CD4-positive, alpha-beta T cell (primary cell): ENCODE results near the gene TTLL12. TPM values are rescaled to one million over a fixed set of nuclear protein-coding genes. Genes with fewer than 3 reads are reported as not detected.

Experiments used
- ATAC-seq: fragments of 200-7000 bp; cut with Tn5 transposase; one replicate; pipeline ENCODE4 v1.10.0; 2022; ENCODE audit warnings: mild to moderate bottlenecking; ENCODE audit not compliant: poor library complexity
- CTCF ChIA-PET: fragments of 350-600 bp; sonication (Branson Sonifier 250); formaldehyde crosslinking; loops from one replicate; lab custom pipeline; 2021; ENCODE audit warnings: antibody characterized with exemption, inconsistent platforms; lab: Charles Lee
- POLR2A ChIA-PET: fragments of 350-600 bp; sonication (Branson Sonifier 250); formaldehyde crosslinking; loops from one replicate; lab custom pipeline; 2021; ENCODE audit warnings: antibody characterized with exemption, inconsistent platforms; lab: Charles Lee
- DNase-seq, 14 experiments: peaks; one replicate each; pipeline ENCODE4 v3.0.0-alpha.2; 2013 to 2020; ENCODE audit warnings: mixed read lengths in 2 of 14
- H3K27ac ChIP-seq, 2 donors: one replicate each; pipeline versions ENCODE4 v1.5.1 to v1.7.0; 2013; ENCODE audit warnings: low read length in 2 of 2, low read depth in 1 of 2, mild to moderate bottlenecking in 1 of 2
- H3K27me3 ChIP-seq, 2 experiments: 1 replicate in 1 of 2; 2 replicates in 1 of 2; pipeline versions ENCODE4 v1.6.1 to v1.7.0; 2013; ENCODE audit warnings: low read length in 2 of 2, control low read depth in 1 of 2, mild to moderate bottlenecking in 1 of 2, moderate library complexity in 1 of 2; ENCODE audit not compliant: insufficient read depth in 2 of 2, control insufficient read depth in 1 of 2
- H3K36me3 ChIP-seq: one replicate; pipeline ENCODE4 v1.6.1; 2013; ENCODE audit warnings: low read length, control low read depth; ENCODE audit not compliant: insufficient read depth
- H3K4me1 ChIP-seq: one replicate; pipeline ENCODE4 v1.6.1; 2013; ENCODE audit warnings: low read length, control low read depth; ENCODE audit not compliant: insufficient read depth
- H3K4me3 ChIP-seq: one replicate; pipeline ENCODE4 v1.5.1; 2013; ENCODE audit warnings: mild to moderate bottlenecking, low read length, moderate library complexity
- H3K9me3 ChIP-seq, 2 experiments: 1 replicate in 1 of 2; 2 replicates in 1 of 2; pipeline versions ENCODE4 v1.6.1 to v1.7.0; 2013; ENCODE audit warnings: low read length in 2 of 2, mild to moderate bottlenecking in 2 of 2, control low read depth in 1 of 2, moderate library complexity in 1 of 2; ENCODE audit not compliant: control insufficient read depth in 1 of 2, insufficient read depth in 1 of 2
- H3K27ac Mint-ChIP-seq: one replicate; pipeline ENCODE4 v1.8.0; 2020; ENCODE audit warnings: mixed read lengths
- H3K27me3 Mint-ChIP-seq: one replicate; pipeline ENCODE4 v1.8.0; 2021; ENCODE audit warnings: mixed read lengths
- H3K36me3 Mint-ChIP-seq: one replicate; pipeline ENCODE4 v1.8.0; 2021; ENCODE audit warnings: low read depth, mixed read lengths
- H3K4me1 Mint-ChIP-seq: one replicate; pipeline ENCODE4 v1.8.0; 2021; ENCODE audit warnings: low read depth, mixed read lengths
- H3K4me3 Mint-ChIP-seq: one replicate; pipeline ENCODE4 v1.8.0; 2020; ENCODE audit warnings: mild to moderate bottlenecking, mixed read lengths
- H3K9me3 Mint-ChIP-seq: one replicate; pipeline ENCODE4 v1.8.0; 2020; ENCODE audit warnings: mixed read lengths
- intact Hi-C, 2 experiments: fragments of 100-400 bp; cut with DNase I in 1 of 2; cut with micrococcal nuclease in 1 of 2; formaldehyde crosslinking; loops; one replicate each; pipeline versions ENCODE4 v1.15.1 to v1.9.0; 2023 to 2025; cut with DNase I, micrococcal nuclease
- total RNA-seq, 174 experiments: library from RNA in 2 of 174; stranded (reverse) in 2 of 174; gene quantifications; one replicate each; pipeline ENCODE4 v1.2.3 and lab custom pipeline; 2021 to 2026
- TF ChIP-seq, protein P1 (sequence below): fragments of 200-600 bp; IDR thresholded peaks from one replicate; pipeline ENCODE4 v1.8.0; 2022; ENCODE audit warnings: antibody characterized with exemption, mild to moderate bottlenecking

The TTLL12 gene
- total RNA-seq, 2 experiments from 2014 or later: 5.0 to 6.6 TPM

DNA sequence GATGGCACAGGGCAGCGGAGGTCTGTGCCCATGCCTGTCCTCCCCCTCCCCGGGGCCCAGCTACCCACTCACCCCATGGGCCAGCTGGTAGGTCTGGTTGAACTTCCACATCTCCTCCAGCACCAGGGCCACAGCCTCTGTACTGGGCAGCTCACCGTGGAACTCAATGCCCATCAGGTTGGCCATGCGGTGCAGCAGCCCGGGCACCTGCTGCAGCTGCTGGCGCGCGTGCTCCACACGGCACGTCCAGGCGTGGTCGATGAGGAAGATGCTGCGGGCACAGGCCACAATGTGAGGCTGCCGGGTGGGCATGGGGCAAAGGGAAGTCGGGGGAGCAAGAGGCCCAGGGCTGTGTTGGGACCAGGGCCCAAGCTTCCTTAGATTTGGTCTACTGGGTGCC, 6.3 kb downstream of the TTLL12 start:
- Mint-ChIP-seq H3K9me3 (no peaks in the 10 kb centered on the region), H3K27ac (no peak overlapping the region), H3K36me3 (peaks cover 12% of the 10 kb centered on the region), H3K27me3 (no peaks in the 10 kb centered on the region), H3K4me1 (peaks cover 12% of the 10 kb centered on the region), H3K4me3 (no peak overlapping the region)
- POLR2A ChIA-PET: no interaction called here
- Histone ChIP-seq H3K27ac (no peak overlapping the region), H3K27me3 (no peaks in the 10 kb centered on the region), H3K9me3 (no peaks in the 10 kb centered on the region), H3K36me3 (peaks cover 28% of the 10 kb centered on the region), H3K4me3 (no peak overlapping the region), H3K4me1 (peaks cover 10% of the 10 kb centered on the region)
- intact Hi-C loops: no loop called here
- CTCF ChIA-PET: no interaction called here
- no peak for DNase-seq
- no peak for ATAC-seq
- TF ChIP-seq, protein P1, sequence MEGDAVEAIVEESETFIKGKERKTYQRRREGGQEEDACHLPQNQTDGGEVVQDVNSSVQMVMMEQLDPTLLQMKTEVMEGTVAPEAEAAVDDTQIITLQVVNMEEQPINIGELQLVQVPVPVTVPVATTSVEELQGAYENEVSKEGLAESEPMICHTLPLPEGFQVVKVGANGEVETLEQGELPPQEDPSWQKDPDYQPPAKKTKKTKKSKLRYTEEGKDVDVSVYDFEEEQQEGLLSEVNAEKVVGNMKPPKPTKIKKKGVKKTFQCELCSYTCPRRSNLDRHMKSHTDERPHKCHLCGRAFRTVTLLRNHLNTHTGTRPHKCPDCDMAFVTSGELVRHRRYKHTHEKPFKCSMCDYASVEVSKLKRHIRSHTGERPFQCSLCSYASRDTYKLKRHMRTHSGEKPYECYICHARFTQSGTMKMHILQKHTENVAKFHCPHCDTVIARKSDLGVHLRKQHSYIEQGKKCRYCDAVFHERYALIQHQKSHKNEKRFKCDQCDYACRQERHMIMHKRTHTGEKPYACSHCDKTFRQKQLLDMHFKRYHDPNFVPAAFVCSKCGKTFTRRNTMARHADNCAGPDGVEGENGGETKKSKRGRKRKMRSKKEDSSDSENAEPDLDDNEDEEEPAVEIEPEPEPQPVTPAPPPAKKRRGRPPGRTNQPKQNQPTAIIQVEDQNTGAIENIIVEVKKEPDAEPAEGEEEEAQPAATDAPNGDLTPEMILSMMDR: no peak

DNA sequence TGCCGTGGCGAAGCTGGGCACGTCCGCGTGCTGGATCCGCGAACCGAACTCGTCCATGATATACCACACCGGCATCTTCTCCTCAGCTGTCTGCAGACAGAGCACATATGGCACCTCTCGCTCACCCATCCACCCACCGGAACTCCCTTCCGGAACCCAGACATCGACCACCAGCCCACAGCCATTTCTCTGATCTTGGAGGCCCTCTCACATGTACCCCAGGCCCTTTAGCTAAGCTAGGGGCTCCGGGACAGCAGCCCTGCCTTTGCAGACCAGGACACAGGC, 7.1 kb downstream of the TTLL12 start:
- H3K36me3 ChIP-seq: peaks cover 28% of the 10 kb centered on the region
- Mint-ChIP-seq H3K9me3 (no peaks in the 10 kb centered on the region), H3K4me3 (no peak overlapping the region), H3K36me3 (peaks cover 12% of the 10 kb centered on the region), H3K4me1 (peaks cover 6% of the 10 kb centered on the region), H3K27ac (no peak overlapping the region), H3K27me3 (no peaks in the 10 kb centered on the region)
- TF ChIP-seq, protein P1: no peak
- no peaks in the 10 kb centered on the region for H3K27me3 ChIP-seq
- POLR2A ChIA-PET: interaction anchor here (1.4 kb wide), 1 partner anchor 8 kb away, joined by 5 read pairs; the partner anchor contains the start of gene TTLL12
- H3K4me1 ChIP-seq: peaks cover 5% of the 10 kb centered on the region
- CTCF ChIA-PET: no interaction called here
- intact Hi-C loops: no loop called here
- H3K4me3 ChIP-seq: no peak overlapping the region
- DNase-seq (no peak), ATAC-seq (no peak)
- no peak overlapping the region for H3K27ac ChIP-seq
- no peaks in the 10 kb centered on the region for H3K9me3 ChIP-seq

DNA sequence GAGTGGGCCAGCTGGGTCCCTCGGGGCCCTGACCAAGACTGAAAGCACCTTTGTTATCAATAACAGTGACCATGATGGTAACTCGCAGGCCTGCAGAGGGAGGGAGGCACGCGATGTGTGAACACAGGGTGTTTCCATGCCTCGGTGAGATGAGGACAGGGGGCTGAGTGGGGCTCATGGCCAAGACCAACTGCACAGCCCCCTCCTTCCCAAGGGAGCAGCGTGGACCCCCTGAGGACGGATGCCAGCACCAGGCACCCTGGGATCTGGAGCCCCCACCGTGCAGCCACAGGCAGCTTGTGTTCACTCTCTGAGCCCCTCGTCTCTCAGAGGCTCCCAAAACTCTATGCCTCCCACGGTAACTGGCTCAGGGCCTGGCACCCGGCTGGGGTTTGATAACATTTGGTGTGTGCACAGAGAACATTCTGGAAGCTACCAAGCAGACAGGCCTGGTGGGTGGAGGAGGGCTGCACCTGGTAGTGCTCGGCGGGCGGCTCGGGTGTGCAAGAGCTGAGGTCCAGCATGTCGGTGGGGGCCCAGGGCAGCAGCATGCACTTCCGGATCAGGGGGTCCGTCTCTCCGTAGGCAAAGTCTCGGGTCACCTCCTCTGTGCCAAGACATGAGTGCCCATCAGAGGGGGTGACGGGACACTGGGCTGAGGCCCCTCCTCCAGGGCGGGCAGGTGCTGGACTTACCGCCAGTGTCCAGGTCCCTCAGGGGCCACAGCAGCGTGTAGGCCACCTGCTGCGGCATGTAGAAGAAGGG, 7.6 kb downstream of the TTLL12 start:
- H3K4me3 ChIP-seq: no peak overlapping the region
- Mint-ChIP-seq H3K4me3 (no peak overlapping the region), H3K27ac (no peak overlapping the region), H3K4me1 (peaks cover 3% of the 10 kb centered on the region), H3K9me3 (no peaks in the 10 kb centered on the region), H3K36me3 (peaks cover 12% of the 10 kb centered on the region), H3K27me3 (no peaks in the 10 kb centered on the region)
- ChIA-PET POLR2A (interaction anchor here (1.4 kb wide), 1 partner anchor 8 kb away, joined by 5 read pairs; the partner anchor contains the start of gene TTLL12), CTCF (no interaction called here)
- intact Hi-C loops: no loop called here
- TF ChIP-seq, protein P1: no peak
- DNase-seq: no peak
- H3K9me3 ChIP-seq: no peaks in the 10 kb centered on the region
- peaks cover 32% of the 10 kb centered on the region for H3K36me3 ChIP-seq
- no peak for ATAC-seq
- H3K27ac ChIP-seq: no peak overlapping the region
- H3K4me1 ChIP-seq: peaks cover 5% of the 10 kb centered on the region
- H3K27me3 ChIP-seq: no peaks in the 10 kb centered on the region
